Stimulated activated CD8-positive, alpha-beta memory T cell treated with anti-CD3 and anti-CD28 coated beads, Interleukin-15, amount 100 ng/mL, for 4 hours (primary cell): ENCODE data around the gene APLF.
"Not testable (repeated sequence)": the region's sequence is repeated elsewhere in the genome, so short reads cannot be mapped to it uniquely, and the experiment has no call there.

Experiments used
- DNase-seq, 2 donors: peaks; one replicate each; pipeline ENCODE4 v3.0.0-alpha.2; 2020; ENCODE audit warnings: low read depth in 2 of 2

APLF gene

GRCh38 chr2:68579689-68580088 lies 112.3 kb downstream of the APLF start:
- DNase-seq: no peak

GRCh38 chr2:68588589-68588988 lies 121.2 kb downstream of the APLF start:
- no peak for DNase-seq

- DNase-seq: no peak
Measured at GRCh38 chr2:68589963-68590362, 122.6 kb downstream of the APLF start.

- DNase-seq: no peak
Measured at GRCh38 chr2:68590702-68591101, 123.3 kb downstream of the APLF start.

GRCh38 chr2:68591225-68591624 lies 123.8 kb downstream of the APLF start:
- no peak for DNase-seq

- DNase-seq: no peak
Measured at GRCh38 chr2:68594041-68594440, 126.7 kb downstream of the APLF start.

- DNase-seq: peak in 1 of 2 donors; percentile 1
Measured at GRCh38 chr2:68594674-68595492, 127.5 kb downstream of the APLF start.

GRCh38 chr2:68595493-68595785 lies 128.1 kb downstream of the APLF start:
- DNase-seq: not testable (repeated sequence)

GRCh38 chr2:68600495-68600894 lies 133.1 kb downstream of the APLF start:
- not testable (repeated sequence) for DNase-seq

- no peak for DNase-seq
Measured at GRCh38 chr2:68603059-68603458, 135.7 kb downstream of the APLF start.

- no peak for DNase-seq
Measured at GRCh38 chr2:68604077-68604476, 136.7 kb downstream of the APLF start.

- DNase-seq: no peak
Measured at GRCh38 chr2:68605939-68606338, 138.6 kb downstream of the APLF start.

GRCh38 chr2:68606759-68607158 lies 139.4 kb downstream of the APLF start:
- DNase-seq: no peak

- DNase-seq: no peak
Measured at GRCh38 chr2:68607837-68608236, 140.5 kb downstream of the APLF start.

- no peak for DNase-seq
Measured at GRCh38 chr2:68612765-68613519, 145.6 kb downstream of the APLF start.

GRCh38 chr2:68620772-68621171 lies 153.4 kb downstream of the APLF start:
- DNase-seq: no peak

- no peak for DNase-seq
Measured at GRCh38 chr2:68623820-68624219, 156.4 kb downstream of the APLF start.

GRCh38 chr2:68627615-68628014 lies 160.2 kb downstream of the APLF start:
- DNase-seq: no peak
